ENCODE results near the gene MIEF2.
A peak's percentile ranks its signal among the peaks of the same experiment; 100 is the strongest.

Gene MIEF2

DNA sequence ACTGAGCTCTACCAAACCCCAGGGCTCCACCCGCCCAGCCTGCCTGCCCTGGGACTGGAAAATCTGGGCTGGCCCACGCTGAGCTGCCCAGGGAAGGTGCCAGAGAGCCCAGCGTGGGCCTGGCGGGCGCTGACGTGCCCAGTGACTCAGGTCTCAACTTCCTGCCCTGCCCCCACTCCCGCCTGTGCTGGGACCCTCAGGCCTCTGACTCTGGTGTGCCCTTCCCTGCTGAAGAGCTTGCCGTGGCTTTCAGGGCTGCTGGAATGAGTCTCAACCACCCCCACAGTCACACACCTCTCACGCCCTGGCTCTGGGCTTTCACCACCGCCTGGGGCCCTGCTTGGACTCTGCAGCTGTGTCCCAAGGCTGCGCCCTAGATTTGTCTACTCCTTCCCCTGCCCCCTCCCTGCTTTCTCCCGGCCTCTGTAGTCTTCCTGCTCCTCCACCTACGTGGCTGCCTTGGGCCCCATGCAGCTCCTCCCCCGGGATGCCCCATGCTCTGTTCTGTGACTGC, 24.7 kb upstream of the MIEF2 start:
- DNase-seq (ENCODE audit: low read depth) = peak; percentile 95

DNA sequence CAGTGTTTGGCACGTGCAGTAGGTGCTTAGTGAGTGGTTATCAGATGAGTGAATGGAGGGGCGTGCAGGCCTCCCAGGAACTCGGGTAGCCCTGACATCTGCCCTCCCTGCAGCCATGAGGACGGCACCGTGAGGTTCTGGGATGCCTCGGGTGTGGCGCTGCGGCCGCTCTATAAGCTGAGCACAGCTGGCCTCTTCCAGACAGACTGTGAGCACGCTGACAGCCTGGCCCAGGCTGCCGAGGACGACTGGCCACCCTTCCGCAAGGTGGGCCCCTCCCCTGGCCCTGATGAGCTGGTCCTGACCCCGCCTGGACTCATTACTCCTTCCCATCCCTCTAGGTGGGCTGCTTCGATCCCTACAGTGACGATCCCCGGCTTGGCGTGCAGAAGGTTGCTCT, 24.0 kb upstream of the MIEF2 start:
- DNase-seq (ENCODE audit: low read depth) = no peak

DNA sequence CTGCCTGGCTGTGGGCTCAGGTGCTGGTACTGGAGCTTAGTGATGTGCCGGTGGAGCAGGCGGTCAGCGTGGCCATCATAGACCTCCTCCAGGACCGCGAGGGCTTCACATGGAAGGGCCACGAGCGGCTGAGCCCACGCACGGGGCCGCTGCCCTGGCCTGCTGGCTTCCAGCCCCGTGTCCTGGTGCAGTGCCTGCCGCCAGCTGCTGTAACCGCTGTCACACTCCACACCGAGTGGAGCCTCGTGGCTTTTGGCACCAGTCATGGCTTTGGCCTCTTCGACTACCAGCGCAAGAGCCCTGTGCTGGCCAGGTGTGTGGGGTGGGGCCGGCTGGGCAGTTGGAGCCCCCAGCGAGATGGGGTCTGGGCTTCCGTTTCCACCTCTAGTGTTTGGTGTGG, 23.0 kb upstream of the MIEF2 start:
- no peak for DNase-seq (ENCODE audit: low read depth)

DNA sequence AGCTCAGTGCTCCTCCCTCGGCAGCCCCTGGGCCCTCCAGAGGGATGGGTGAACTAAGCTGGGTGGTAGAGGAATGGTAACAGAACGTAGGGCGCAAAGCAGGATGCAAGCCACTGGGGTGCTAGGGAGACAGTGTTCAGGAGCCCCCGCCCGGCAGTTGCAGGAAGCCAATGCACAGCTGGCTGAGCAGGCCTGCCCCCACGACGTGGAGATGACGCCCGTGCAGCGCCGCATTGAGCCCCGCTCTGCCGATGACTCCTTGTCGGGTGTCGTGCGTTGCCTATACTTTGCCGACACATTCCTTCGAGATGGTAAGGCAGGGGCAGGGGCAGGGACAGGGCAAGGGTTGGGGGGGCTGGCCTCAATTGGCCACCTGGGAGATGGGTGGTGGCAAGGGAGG, 22.2 kb upstream of the MIEF2 start:
- no peak for DNase-seq (ENCODE audit: low read depth)

DNA sequence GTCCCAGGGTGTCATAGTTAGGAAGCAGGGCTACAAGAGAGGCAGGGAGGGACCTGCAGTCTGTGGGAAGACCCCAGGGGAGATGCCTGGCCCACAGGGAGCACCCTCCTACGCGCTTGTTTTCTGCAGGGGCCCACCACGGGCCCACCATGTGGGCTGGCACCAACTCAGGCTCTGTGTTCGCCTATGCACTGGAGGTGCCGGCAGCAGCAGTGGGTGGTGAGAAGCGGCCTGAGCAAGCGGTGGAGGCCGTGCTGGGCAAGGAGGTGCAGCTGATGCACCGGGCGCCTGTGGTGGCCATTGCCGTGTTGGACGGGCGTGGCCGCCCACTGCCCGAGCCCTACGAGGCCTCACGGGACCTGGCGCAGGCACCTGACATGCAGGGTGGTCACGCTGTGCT, 20.0 kb upstream of the MIEF2 start:
- no peak for DNase-seq (ENCODE audit: low read depth)

DNA sequence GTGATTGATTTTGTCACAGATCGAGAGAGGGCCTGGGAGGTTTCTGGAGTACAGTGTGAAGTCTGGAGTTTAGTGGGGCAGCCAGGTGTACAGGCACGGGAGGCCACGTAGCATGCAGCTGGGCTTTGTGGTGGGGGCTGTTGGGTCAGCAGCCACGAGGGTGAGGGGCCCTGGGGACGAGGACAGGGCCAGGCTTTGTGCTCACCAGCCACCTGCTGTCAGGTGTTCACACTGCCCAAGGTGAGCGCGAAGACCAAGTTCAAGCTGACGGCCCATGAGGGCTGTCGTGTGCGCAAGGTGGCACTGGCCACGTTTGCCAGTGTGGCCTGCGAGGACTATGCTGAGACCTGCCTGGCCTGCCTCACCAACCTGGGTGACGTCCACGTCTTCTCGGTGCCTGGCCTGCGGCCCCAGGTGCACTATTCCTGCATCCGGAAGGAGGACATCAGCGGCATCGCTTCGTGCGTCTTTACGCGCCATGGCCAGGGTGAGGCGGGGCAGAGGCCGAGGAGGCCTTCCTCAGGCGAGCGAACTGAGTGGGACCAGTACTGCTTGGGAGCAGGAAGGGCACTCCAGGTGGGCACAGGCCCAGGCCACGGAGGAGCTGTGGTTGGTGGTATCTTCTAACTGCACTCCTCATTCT, 19.1 kb upstream of the MIEF2 start:
- no peak for DNase-seq (ENCODE audit: low read depth)

DNA sequence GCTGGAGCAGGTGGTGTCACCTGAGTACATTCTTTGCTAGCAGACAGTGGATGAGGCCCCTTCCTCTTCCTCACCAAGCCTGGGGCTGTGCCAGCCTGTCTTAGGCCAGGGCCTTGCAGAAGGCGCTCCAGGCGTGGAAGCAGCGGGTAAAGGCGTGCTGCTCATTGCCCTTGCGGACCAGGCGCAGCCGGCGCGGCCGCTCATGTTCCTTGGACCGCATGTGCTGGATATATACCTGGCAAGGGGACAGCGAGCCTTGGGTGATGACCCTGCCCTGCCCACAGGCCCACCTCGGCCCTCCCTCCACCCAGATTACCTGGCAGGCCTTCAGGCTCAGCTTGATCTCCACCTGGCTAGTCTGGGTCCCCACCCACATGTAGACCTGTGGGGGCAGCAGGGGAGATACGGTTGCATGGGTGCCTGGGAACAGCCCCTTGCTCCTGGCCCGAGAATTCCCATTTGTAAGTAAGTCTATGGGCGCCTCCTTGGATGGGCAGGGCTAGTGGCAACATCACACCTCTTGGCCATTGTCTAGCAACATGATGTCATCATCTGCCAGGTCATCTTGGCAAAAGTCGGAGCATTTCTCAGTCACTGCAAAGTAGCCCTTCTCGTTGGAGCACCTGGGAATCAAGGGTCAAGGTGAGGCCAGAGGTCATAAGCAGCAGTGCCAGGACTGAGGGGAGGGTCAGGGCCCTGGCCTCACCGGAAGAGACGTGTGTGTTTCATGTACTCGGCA, 15.3 kb upstream of the MIEF2 start:
- DNase-seq (ENCODE audit: low read depth) = no peak

DNA sequence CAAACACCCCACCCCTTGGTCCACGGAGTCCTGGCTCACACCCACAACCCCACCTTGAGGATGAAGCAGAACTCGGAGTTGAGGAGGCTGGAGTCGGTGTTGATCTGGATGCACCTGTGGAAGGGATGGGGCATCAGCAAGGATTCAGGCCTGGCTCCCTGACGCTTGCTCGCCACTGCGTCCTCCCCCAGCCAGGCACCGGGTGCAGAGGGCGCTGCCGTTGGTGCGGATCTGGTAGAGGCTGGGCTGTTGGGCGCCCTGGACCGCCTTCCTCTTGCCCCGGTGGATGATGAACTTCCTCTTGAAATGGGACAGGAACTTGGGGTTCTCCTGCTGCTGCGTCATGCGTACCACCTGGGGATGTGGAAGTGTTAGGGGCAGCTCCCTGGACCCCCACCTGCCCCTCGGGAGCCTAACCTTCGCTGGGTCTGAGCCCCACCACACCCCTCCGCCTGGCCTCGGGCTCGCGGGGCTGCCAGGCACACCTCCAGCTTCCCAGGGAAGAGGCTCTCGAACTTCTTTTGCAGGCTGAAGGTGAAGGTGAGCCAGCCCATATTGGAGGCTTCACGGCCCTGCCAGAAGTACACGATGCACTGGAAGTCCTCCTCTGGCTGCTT, 14.2 kb upstream of the MIEF2 start:
- DNase-seq (ENCODE audit: low read depth) = no peak

DNA sequence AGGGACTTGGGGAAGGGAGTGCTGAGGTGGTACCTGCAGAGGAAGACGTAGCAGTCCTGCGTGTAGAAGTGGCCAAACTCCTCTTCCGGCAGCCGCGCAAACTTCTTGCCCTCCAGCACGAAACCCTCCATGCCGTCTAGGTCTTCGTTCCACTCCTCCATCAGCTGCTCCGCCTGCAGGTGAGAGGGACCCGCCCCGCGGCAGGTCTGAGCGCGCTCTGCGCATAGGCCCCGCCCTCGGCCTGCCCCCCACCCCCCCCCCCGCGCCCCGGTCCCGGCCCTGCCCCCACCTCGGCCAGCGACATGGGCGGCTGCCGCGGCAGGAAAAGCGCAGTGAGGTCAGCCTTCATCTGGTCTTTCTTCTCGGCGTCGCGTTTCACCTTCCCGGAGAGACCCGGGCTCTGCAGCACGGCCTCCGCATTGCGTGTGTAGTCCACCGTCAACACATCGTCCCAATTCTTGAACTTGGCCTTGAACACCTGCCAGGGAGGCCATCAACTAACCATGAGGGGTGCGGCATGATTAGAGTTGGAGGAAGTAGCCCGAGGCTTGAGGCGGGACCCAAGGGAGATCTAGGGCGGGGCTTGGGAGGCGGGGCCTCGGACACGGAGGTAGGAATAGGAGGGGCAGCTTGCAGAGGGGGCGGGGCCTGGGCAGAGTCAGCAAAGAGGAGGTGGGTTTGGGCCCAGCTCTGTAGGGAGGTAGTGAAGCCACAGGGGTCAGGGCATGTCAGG, 13.4 kb upstream of the MIEF2 start:
- DNase-seq (ENCODE audit: low read depth) = peak; percentile 77

DNA sequence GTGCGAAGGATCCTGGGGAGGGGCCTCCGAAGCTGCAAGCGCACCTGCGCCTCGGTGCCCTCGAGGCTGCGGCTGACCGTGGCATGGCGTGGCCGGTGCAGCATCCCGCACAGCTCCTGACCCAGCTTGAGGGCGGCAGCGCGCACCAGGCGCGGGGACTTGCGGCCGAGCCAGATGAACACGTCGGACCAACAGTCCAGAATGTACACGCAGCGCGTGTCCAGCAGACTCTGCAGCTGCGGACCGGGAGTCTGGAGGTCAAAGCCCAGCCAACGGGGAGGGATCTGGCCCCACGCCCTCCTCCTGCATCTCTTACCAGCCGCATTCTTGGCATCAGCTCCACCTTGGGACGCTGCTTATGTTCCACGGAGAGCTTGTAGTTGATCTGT, 12.9 kb upstream of the MIEF2 start:
- DNase-seq (ENCODE audit: low read depth) = no peak

DNA sequence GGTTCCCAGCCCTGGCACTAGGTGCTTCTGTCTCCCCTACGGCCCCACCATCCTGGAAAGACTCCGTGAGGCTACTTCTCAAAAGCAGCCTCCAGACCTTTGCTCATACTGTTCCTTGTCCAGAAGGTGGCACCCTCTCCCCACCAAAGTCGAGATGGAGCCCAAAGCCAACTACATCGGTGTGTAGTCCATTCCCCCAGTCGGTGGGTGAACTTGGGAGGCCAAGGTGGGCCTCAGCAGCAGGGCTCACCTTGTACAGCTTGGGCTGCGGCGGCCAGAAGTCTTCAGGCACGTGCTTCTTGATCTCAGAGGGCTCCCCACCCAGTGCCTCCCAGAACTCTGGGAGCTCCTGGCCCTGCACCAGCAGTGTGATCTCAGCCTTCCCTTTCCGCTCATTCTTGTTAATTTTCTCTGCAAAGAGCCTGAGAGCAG, 12.1 kb upstream of the MIEF2 start:
- peak; percentile 81 for DNase-seq (ENCODE audit: low read depth)

DNA sequence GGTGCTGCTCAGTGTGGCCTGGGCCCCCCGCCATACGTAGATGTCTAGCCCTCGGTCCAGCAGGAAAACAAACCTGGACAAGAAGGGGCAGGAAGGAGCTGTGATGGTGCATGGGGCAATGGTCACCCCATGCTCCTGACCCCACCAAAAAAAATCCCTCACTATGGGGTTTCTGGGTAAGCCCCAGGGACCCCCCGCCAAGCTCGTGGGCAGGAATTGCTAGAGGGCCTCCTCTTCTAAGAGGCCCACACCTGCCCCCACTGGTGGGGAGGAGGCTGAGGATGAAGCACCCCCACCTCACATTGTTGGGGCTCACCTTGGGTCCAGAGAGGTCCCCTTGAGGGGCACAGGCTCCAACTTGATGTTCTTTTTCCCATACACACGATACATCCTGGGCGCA, 11.7 kb upstream of the MIEF2 start:
- DNase-seq (ENCODE audit: low read depth) = no peak

DNA sequence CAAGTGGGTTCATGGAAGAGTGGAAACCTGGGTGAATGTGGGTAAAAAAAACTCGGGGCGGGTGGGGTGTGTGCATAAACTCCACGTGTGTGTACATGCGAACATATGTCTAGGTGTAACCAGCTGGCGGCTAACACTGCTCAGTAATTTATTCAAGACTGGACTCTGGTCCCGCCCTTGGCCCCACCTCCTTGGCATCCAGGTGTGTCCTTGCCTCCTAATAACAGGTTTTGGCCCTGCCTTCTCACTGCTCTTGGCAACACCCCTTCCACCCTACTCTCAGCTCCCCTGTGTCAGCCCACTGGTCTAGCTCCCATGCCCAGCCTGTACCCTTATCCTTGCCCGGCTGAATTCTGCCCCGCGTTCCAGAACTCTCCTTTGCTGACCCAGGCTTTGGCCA, 10.2 kb upstream of the MIEF2 start:
- no peak for DNase-seq (ENCODE audit: low read depth)

DNA sequence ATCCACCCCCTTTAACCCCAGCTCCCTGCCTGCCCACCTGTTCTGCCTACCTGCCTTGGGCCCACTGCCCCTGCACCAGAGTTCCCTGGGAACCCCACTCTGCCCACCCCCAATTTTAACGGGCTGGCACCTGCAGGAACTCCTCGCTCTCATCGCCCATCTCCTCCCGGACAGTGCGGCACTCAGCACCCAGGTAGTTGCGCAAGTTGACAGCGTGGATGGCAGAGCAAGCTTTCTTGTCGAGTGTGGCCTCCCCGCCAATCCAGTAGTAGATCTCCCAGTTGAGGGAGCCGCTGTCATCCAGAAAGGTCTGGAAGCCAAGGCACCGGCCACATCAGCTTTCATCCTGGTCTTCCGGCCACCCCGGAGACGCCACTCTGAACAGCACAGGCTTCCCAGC, 9.8 kb upstream of the MIEF2 start:
- no peak for DNase-seq (ENCODE audit: low read depth)

DNA sequence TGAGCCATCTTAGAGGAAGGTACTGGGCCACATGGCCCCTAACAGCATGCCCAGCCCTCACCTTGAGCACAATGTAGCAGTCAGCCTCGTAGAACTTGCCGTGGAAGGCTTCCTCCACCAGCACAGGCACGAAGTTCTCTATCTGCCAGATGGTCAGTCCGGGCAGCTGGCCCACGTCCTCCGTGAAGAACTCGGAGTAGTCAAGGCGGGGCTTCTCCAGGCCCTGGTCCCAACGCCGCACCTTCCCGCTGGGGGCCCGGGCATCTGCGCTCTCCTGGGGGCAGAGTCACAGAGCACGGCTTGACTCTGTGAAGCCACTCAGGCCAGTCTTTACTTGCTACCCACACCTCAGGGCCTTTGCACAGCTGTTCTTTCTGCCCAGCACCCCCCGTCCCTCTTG, 9.3 kb upstream of the MIEF2 start:
- no peak for DNase-seq (ENCODE audit: low read depth)

DNA sequence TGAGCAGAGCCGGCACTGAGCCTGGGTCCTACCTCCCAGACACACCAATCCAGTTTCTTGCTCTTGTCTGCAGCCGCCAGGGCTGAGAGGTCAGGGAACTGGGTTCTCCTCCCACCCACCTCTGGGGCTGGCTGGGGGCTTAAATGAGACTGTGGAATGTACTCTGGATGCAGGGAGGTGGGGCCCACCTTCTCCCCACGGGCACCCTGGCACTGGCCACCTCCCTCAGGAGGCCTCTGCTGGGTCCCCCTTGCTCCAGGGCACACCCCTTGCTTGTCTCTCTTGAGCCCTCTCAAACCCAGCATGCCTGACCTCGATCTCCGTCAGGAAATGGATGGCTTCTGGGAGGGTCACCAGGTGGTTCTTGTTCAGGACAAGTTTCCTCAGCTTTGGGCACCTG, 8.3 kb upstream of the MIEF2 start:
- no peak for DNase-seq (ENCODE audit: low read depth)

DNA sequence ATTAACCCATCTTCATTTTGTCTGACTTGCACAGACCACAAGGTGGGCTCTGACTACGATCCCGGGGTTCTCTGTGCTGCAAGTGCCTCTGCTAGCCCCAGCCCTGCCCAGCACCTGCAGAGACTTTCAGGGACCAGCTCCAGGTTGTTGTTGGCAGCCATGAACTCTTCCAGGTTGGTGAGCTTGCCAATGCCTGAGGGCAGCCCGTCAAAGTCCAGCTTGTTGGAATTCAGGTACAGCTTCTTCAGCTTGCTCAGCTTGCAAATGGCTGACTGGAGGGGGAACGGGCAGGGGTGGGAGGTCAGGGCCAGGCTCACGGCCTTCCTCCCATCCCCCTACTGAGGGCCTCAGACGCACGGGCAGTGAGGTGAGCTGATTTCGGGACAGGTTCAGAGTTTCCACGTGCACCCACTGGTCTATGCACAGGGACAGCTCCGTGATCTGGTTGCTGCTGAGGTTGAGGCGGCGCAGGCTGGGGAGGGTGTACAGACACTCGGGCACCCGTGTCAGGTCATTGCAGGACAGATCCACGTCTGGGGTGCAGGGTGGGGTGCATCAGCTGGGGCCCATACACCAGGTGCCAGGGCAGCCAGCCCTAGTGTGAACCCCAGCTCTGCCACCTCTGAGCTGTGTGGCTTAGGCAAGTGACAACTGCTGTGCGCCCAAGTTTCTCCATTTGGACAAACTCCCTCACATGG, 7.1 kb upstream of the MIEF2 start:
- DNase-seq (ENCODE audit: low read depth) = no peak

DNA sequence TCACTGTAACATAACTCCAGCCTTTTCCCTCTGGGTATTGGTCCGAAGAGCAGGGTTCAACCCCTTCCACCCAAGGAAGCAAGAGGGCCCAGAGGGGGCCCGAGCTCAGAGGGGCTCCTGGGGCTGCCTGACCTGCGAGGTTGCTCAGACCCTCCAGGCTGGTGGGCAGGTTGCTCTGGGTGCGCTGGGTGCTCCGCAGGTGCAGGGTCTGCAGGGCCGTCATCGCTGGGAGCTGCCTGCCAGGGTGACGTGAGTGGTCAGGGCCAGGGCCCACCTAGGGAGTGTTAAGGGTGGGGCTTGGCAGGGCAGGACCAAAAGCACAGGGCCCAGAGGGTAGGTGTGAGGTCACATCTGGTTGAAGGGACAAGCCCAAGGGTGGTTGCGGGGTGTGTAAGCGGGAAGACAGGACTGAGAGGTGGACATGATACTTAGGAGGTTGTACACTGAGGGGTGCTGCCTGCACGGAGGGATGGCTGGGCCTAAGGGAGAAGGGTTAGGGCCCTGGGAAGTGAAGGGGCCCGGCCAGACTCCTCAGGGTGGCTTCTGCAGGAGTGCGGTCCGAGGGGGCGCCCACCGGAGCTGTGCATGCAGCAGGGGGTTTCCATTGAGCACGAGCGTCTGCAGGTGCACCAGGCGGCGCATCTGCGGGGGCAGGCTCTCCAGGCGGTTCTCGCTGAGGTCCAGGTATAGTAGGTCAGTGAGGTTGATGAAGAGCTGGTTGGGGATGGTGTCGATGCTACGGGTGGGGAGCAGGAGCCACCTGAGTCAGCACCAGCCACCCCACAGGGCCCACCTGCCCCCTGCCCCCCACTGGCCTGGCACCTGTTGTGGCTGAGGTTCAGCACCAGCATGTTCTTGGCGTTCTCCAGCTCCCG, 6.3 kb upstream of the MIEF2 start:
- DNase-seq (ENCODE audit: low read depth) = no peak

DNA sequence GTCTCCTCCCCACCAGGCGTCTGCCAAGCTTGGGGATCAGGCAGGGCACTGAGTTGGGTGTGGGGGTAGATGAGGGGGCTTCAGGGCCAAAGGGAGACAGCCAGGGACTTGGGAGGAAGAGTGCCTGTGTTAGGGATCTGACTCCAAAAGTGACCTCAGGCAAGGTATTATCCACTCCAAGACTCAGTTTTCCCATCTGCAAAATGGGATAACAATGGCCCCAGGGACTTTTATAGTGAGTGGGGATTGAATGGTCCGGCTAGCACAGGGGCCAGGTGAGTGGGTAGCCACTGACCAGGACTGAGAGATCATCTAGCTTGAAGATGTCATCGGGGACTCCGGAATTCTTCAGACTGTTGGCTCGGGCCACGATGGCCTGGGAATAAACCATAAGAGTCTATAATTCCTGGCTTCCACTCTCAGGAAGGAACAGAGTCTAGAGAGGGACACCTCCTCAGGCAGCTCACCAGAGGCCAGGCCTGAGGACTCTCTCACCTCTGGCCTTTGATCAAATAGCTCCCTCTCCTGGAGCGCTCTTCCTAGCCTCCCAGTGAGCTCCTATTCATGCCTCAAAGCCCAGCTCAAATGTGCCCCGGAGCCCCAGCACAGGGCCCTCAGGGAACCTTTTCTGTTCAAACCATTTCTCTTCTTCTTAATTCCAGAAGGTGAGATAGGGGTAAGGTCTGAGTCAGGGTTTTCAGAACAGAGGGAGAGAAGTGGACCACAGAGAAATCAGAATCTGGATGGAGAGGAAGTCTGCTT, 5.4 kb upstream of the MIEF2 start:
- no peak for DNase-seq (ENCODE audit: low read depth)

DNA sequence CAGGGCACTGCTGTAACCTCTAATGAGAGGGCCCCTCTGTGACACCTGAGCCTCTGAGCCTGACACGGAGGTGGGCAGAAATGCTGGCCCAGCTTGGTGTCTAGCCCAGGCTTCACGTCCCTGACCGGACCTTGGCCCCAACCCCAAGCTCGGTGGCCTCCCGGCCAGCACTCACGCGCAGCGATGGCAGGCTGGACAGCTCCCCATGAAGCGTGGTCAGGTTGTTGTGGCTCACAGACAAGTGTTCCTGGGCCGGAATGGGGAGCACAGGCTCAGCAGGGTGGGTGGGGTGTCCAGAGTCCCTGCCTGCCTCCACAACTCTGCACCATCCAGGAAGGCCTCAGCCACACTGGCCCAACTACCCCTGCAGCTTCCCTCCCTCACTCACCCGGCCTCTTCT, 4.1 kb upstream of the MIEF2 start:
- no peak for DNase-seq (ENCODE audit: low read depth)
